Naive thymus-derived CD4-positive, alpha-beta T cell (primary cell): ENCODE results near the gene CLDN18. TPM values are rescaled to one million over a fixed set of nuclear protein-coding genes. Genes with fewer than 3 reads are reported as not detected.

Source experiments
- ATAC-seq: fragments of 150-1000 bp; cut with Tn5 transposase; 2 replicates; pipeline ENCODE4 v1.10.0; 2021; ENCODE audit warnings: mild to moderate bottlenecking, moderate library complexity
- CTCF ChIA-PET: fragments of 350-600 bp; sonication (Branson Sonifier 250); formaldehyde crosslinking; loops from one replicate; lab custom pipeline; 2021; ENCODE audit warnings: antibody characterized with exemption; lab: Charles Lee
- POLR2A ChIA-PET: fragments of 350-600 bp; sonication (Branson Sonifier 250); formaldehyde crosslinking; loops from one replicate; lab custom pipeline; 2021; ENCODE audit warnings: antibody characterized with exemption, inconsistent platforms; lab: Charles Lee
- DNase-seq, 9 donors: peaks; one replicate each; pipeline versions ENCODE4 v3.0.0 to v3.0.0-alpha.2; 2020 to 2022; ENCODE audit warnings: mixed read lengths in 1 of 9
- H3K27ac ChIP-seq: one replicate; pipeline ENCODE4 v1.7.0; 2013; ENCODE audit warnings: mild to moderate bottlenecking, low read depth, low read length, moderate library complexity
- H3K27me3 ChIP-seq, 2 donors: one replicate each; pipeline ENCODE4 v1.7.0; 2013; ENCODE audit warnings: low read length in 2 of 2, mild to moderate bottlenecking in 2 of 2, moderate library complexity in 2 of 2; ENCODE audit not compliant: control insufficient read depth in 2 of 2, insufficient read depth in 2 of 2
- H3K36me3 ChIP-seq, 3 experiments: 1 replicate in 2 of 3; 2 replicates in 1 of 3; pipeline ENCODE4 v1.7.0; 2013; ENCODE audit warnings: low read length in 3 of 3, mild to moderate bottlenecking in 3 of 3, moderate library complexity in 1 of 3; ENCODE audit not compliant: insufficient read depth in 3 of 3, control insufficient read depth in 2 of 3
- H3K4me1 ChIP-seq, 2 donors: one replicate each; pipeline ENCODE4 v1.7.0; 2013; ENCODE audit warnings: low read length in 2 of 2, mild to moderate bottlenecking in 2 of 2, moderate library complexity in 1 of 2; ENCODE audit not compliant: control insufficient read depth in 2 of 2, insufficient read depth in 2 of 2
- H3K4me3 ChIP-seq: 2 replicates; pipeline ENCODE4 v1.7.0; 2013; ENCODE audit warnings: mild to moderate bottlenecking, low read length
- H3K9me3 ChIP-seq, 3 experiments: 1 replicate in 2 of 3; 2 replicates in 1 of 3; pipeline ENCODE4 v1.7.0; 2013; ENCODE audit warnings: low read length in 3 of 3; ENCODE audit not compliant: control insufficient read depth in 2 of 3
- H3K27ac Mint-ChIP-seq, 9 donors: one replicate each; pipeline ENCODE4 v1.8.0; 2020 to 2022; ENCODE audit warnings: mixed read lengths in 9 of 9, mild to moderate bottlenecking in 8 of 9, moderate library complexity in 5 of 9, inconsistent platforms in 2 of 9
- H3K27me3 Mint-ChIP-seq, 5 donors: one replicate each; pipeline ENCODE4 v1.8.0; 2021 to 2022; ENCODE audit warnings: mixed read lengths in 5 of 5, mild to moderate bottlenecking in 1 of 5
- H3K36me3 Mint-ChIP-seq, 5 donors: one replicate each; pipeline ENCODE4 v1.8.0; 2020 to 2022; ENCODE audit warnings: mixed read lengths in 5 of 5, mild to moderate bottlenecking in 3 of 5, inconsistent platforms in 1 of 5
- H3K4me1 Mint-ChIP-seq, 7 donors: one replicate each; pipeline ENCODE4 v1.8.0; 2020 to 2022; ENCODE audit warnings: mixed read lengths in 7 of 7, mild to moderate bottlenecking in 3 of 7, inconsistent platforms in 1 of 7
- H3K4me3 Mint-ChIP-seq, 10 donors: one replicate each; pipeline ENCODE4 v1.8.0; 2020 to 2022; ENCODE audit warnings: mild to moderate bottlenecking in 10 of 10, mixed read lengths in 10 of 10, moderate library complexity in 6 of 10, inconsistent platforms in 2 of 10
- H3K9me3 Mint-ChIP-seq, 11 donors: one replicate each; pipeline ENCODE4 v1.8.0; 2020 to 2022; ENCODE audit warnings: mixed read lengths in 11 of 11, mild to moderate bottlenecking in 4 of 11, inconsistent platforms in 1 of 11, moderate library complexity in 1 of 11
- intact Hi-C, 2 donors: fragments of 100-400 bp; cut with micrococcal nuclease; formaldehyde crosslinking; loops; one replicate each; pipeline ENCODE4 v1.15.1; 2023
- polyA plus RNA-seq, 2 donors: library from polyadenylated mRNA; unstranded; fragments of 300-500 nt; fragmentation: Illumina TruSeq; gene quantifications; one replicate each; pipeline ENCODE4 v1.2.3, GENCODE V29; 2021
- total RNA-seq, 6 experiments: library from RNA in 5 of 6; stranded (reverse) in 5 of 6; gene quantifications; 1 replicate in 5 of 6; 2 replicates in 1 of 6; pipeline ENCODE4 v1.2.3 and lab custom pipeline; 2021 to 2026

CLDN18 gene
- total and polyA plus RNA-seq, 7 experiments from 2014 or later, result not detected

GRCh38 chr3:138003069-138003468, 6.9 kb upstream of the CLDN18 start:
- POLR2A ChIA-PET, result no interaction called here
- CTCF ChIA-PET, result no interaction called here

GRCh38 chr3:138005627-138006026, 4.3 kb upstream of the CLDN18 start:
- no peak for ATAC-seq
- peaks cover 0 to 2% (median 0%) of the 10 kb centered on the region in 11 donors for H3K9me3 Mint-ChIP-seq
- H3K4me3 Mint-ChIP-seq, result no peak overlapping the region
- DNase-seq, result no peak
- H3K36me3 Mint-ChIP-seq, result no peaks in the 10 kb centered on the region
- ChIA-PET POLR2A (no interaction called here), CTCF (no interaction called here)
- H3K27ac Mint-ChIP-seq, result no peak overlapping the region
- no peaks in the 10 kb centered on the region for H3K4me1 Mint-ChIP-seq
- H3K27me3 Mint-ChIP-seq, result peaks cover 0 to 7% (median 4%) of the 10 kb centered on the region in 5 donors
- H3K27ac ChIP-seq, result no peak overlapping the region
- no peaks in the 10 kb centered on the region for H3K9me3 ChIP-seq
- no peak overlapping the region for H3K4me3 ChIP-seq
- H3K27me3 ChIP-seq, result peaks cover 0 to 1% of the 10 kb centered on the region in 2 donors
- no peaks in the 10 kb centered on the region for H3K36me3 ChIP-seq
- no peaks in the 10 kb centered on the region for H3K4me1 ChIP-seq
- intact Hi-C loops, result no loop called here

More at GRCh38 chr3:138003069-138003468, 6.9 kb upstream of the CLDN18 start:
- Histone ChIP-seq H3K36me3 (no peaks in the 10 kb centered on the region), H3K27ac (no peak overlapping the region), H3K9me3 (no peaks in the 10 kb centered on the region), H3K4me1 (no peaks in the 10 kb centered on the region), H3K4me3 (no peak overlapping the region), H3K27me3 (peaks cover 0 to 3% of the 10 kb centered on the region in 2 donors)
- Mint-ChIP-seq H3K4me1 (no peaks in the 10 kb centered on the region), H3K36me3 (no peaks in the 10 kb centered on the region), H3K4me3 (no peak overlapping the region), H3K27ac (no peak overlapping the region), H3K27me3 (peaks cover 4 to 16% (median 10%) of the 10 kb centered on the region in 5 donors), H3K9me3 (no peaks in the 10 kb centered on the region)
- ATAC-seq, result no peak
- DNase-seq, result no peak
- intact Hi-C loops, result no loop called here

- CTCF ChIA-PET, result no interaction called here
- Mint-ChIP-seq H3K4me1 (no peaks in the 10 kb centered on the region), H3K27me3 (peaks cover 0 to 13% (median 7%) of the 10 kb centered on the region in 5 donors), H3K9me3 (peaks cover 0 to 2% (median 0%) of the 10 kb centered on the region in 11 donors), H3K27ac (no peak overlapping the region), H3K4me3 (no peak overlapping the region), H3K36me3 (no peaks in the 10 kb centered on the region)
- DNase-seq, result no peak
- Histone ChIP-seq H3K27me3 (no peaks in the 10 kb centered on the region), H3K4me1 (no peaks in the 10 kb centered on the region), H3K9me3 (no peaks in the 10 kb centered on the region), H3K4me3 (no peak overlapping the region), H3K36me3 (no peaks in the 10 kb centered on the region), H3K27ac (no peak overlapping the region)
- POLR2A ChIA-PET, result no interaction called here
- no peak for ATAC-seq
- intact Hi-C loops, result no loop called here
These were observed 2.1 kb upstream of the CLDN18 start for GRCh38 chr3:138007898-138008297.

- H3K27ac Mint-ChIP-seq, result no peak overlapping the region
- H3K27ac ChIP-seq, result no peak overlapping the region
- CTCF ChIA-PET, result no interaction called here
- peaks cover 0 to 2% (median 0%) of the 10 kb centered on the region in 11 donors for H3K9me3 Mint-ChIP-seq
- H3K36me3 Mint-ChIP-seq, result no peaks in the 10 kb centered on the region
- no peaks in the 10 kb centered on the region for H3K36me3 ChIP-seq
- intact Hi-C loops, result no loop called here
- no peaks in the 10 kb centered on the region for H3K9me3 ChIP-seq
- no peaks in the 10 kb centered on the region for H3K27me3 ChIP-seq
- H3K4me1 ChIP-seq, result no peaks in the 10 kb centered on the region
- no peaks in the 10 kb centered on the region for H3K4me1 Mint-ChIP-seq
- H3K4me3 ChIP-seq, result no peak overlapping the region
- POLR2A ChIA-PET, result no interaction called here
- ATAC-seq, result no peak
- H3K27me3 Mint-ChIP-seq, result peaks cover 0 to 13% (median 7%) of the 10 kb centered on the region in 5 donors
- H3K4me3 Mint-ChIP-seq, result no peak overlapping the region
- DNase-seq, result no peak
These were observed 267 bp downstream of the CLDN18 start for GRCh38 chr3:138010273-138010590.

GRCh38 chr3:138011722-138012121, 1.8 kb downstream of the CLDN18 start:
- H3K4me3 Mint-ChIP-seq, result no peak overlapping the region
- CTCF ChIA-PET, result no interaction called here
- DNase-seq (no peak), ATAC-seq (no peak)
- H3K4me1 ChIP-seq, result no peaks in the 10 kb centered on the region
- no peaks in the 10 kb centered on the region for H3K27me3 ChIP-seq
- no peak overlapping the region for H3K4me3 ChIP-seq
- H3K9me3 ChIP-seq, result no peaks in the 10 kb centered on the region
- POLR2A ChIA-PET, result no interaction called here
- H3K36me3 ChIP-seq, result no peaks in the 10 kb centered on the region
- peaks cover 0 to 13% (median 6%) of the 10 kb centered on the region in 5 donors for H3K27me3 Mint-ChIP-seq
- H3K27ac Mint-ChIP-seq, result no peak overlapping the region
- H3K36me3 Mint-ChIP-seq, result no peaks in the 10 kb centered on the region
- H3K4me1 Mint-ChIP-seq, result no peaks in the 10 kb centered on the region
- no peak overlapping the region for H3K27ac ChIP-seq
- H3K9me3 Mint-ChIP-seq, result peaks cover 0 to 2% (median 0%) of the 10 kb centered on the region in 11 donors
- intact Hi-C loops, result no loop called here

GRCh38 chr3:138012526-138012925, 2.6 kb downstream of the CLDN18 start:
- ChIA-PET POLR2A (no interaction called here), CTCF (no interaction called here)
- Mint-ChIP-seq H3K27ac (no peak overlapping the region), H3K27me3 (peaks cover 0 to 13% (median 6%) of the 10 kb centered on the region in 5 donors), H3K36me3 (no peaks in the 10 kb centered on the region), H3K4me1 (no peaks in the 10 kb centered on the region), H3K9me3 (peaks cover 0 to 2% (median 0%) of the 10 kb centered on the region in 11 donors), H3K4me3 (no peak overlapping the region)
- Histone ChIP-seq H3K27me3 (no peaks in the 10 kb centered on the region), H3K36me3 (no peaks in the 10 kb centered on the region), H3K4me3 (no peak overlapping the region), H3K4me1 (no peaks in the 10 kb centered on the region), H3K27ac (no peak overlapping the region), H3K9me3 (no peaks in the 10 kb centered on the region)
- DNase-seq (no peak), ATAC-seq (no peak)
- intact Hi-C loops, result no loop called here

GRCh38 chr3:138016065-138016464, 6.1 kb downstream of the CLDN18 start:
- H3K36me3 Mint-ChIP-seq, result no peaks in the 10 kb centered on the region

More at GRCh38 chr3:138016065-138016464, 6.1 kb downstream of the CLDN18 start:
- Mint-ChIP-seq H3K4me1 (no peaks in the 10 kb centered on the region), H3K4me3 (no peak overlapping the region), H3K9me3 (peaks cover 0 to 4% (median 0%) of the 10 kb centered on the region in 11 donors), H3K27ac (no peak overlapping the region), H3K27me3 (peaks cover 0 to 7% (median 6%) of the 10 kb centered on the region in 5 donors)
- no peaks in the 10 kb centered on the region for H3K4me1 ChIP-seq
- POLR2A ChIA-PET, result no interaction called here
- H3K27ac ChIP-seq, result no peak overlapping the region
- DNase-seq, result no peak
- no peaks in the 10 kb centered on the region for H3K9me3 ChIP-seq
- no peaks in the 10 kb centered on the region for H3K36me3 ChIP-seq
- H3K4me3 ChIP-seq, result no peak overlapping the region
- CTCF ChIA-PET, result no interaction called here
- intact Hi-C loops, result no loop called here
- ATAC-seq, result no peak
- H3K27me3 ChIP-seq, result no peaks in the 10 kb centered on the region
